ENCODE measurements around the gene CTSK.

The CTSK gene

DNA sequence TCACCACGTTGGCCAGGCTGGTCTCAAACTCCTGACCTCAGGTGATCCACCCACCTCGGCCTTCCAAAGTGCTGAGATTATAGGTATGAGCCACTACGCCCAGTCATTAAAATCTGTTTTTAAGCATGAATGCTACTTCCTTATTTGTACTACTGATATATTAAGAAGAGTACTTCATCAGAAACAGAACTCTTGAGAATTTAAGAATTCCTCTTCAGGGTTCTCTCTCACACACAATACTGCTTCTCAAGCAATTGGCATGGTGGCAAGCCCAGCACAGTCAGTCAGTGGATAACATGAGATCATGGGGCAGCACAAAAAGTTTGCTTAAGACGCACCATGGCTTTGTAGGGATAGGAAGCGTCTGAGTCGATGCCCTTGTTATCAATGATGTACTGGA lies 56.6 kb downstream of the CTSK start:
- DNase-seq, result no peak

DNA sequence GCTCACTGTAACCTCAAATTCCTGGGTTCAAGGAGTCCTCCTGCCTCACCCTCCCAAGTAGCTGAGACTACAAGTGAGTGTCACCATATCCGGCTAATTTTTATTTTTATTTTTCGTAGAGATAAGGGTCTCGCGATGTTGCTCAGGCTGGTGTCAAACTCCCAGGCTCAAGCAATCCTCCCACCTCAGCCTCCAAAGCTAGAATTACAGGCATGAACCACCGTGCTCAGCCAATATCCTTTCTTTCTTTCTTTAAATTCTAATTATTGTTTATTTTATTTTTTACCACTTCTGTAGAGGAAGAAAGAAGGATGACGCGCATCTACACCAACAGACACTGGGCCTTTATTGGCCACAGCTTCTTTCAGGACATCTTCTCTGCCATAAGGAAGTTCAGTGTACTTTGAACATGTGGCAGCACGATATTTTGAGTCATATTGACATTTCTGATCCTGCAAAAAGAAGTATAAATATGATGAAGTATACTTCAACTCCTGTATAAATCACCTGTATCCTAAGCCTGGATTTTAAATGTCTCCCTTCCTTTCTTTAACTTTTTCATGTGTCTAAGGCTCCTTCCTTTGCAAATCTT lies 58.2 kb downstream of the CTSK start:
- no peak for DNase-seq

DNA sequence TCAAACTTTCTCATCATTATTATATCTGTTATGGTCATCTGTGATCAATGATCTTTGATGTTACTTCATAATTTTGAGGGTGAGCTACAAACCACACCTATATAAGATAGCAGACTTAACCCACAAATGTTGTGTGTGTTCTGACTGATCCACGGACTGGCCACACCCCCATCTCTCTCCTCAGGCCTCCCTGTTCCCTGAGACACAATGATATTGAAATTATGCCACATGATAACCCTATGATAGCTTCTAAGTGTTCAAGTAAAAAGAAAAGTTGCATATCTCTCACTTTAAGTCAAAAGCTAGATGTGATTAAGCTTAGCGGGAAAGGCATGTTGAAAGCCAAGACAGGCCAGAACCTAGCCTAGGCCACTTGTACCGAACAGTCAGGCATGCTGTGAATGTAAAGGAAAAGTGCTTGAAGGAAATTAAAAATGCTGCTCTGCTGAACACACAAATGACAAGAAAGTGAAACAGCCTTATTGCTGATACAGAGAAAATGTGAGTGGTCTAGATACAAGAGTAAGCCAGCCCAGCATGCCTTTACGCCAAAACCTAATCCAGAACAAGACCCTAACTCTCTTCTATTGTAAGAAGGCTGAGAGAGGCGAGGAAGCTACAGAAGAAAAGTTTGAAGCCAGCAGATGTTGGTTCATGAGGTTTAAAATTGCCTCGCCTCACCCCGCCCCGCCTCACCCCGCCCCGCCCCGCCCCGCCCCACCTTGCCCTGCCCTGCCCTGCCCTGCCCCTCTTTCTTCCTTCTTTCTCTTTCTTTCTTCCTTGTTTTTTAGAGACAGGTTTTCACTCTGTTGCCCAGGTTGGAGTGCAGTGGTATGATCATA lies 59.0 kb downstream of the CTSK start:
- DNase-seq, result no peak
